ENCODE results near the gene CSNK2B. TPM values are rescaled to one million over a fixed set of nuclear protein-coding genes. Genes with fewer than 3 reads are reported as not detected.
A peak's percentile ranks its signal among the peaks of the same experiment; 100 is the strongest.

Gene CSNK2B
- total and polyA plus RNA-seq, 9 of the 15 experiments (the other 6 are each of a cell fraction or from before 2014, with no cell fraction given) = 120 to 1,126 (median 529) TPM

DNA sequence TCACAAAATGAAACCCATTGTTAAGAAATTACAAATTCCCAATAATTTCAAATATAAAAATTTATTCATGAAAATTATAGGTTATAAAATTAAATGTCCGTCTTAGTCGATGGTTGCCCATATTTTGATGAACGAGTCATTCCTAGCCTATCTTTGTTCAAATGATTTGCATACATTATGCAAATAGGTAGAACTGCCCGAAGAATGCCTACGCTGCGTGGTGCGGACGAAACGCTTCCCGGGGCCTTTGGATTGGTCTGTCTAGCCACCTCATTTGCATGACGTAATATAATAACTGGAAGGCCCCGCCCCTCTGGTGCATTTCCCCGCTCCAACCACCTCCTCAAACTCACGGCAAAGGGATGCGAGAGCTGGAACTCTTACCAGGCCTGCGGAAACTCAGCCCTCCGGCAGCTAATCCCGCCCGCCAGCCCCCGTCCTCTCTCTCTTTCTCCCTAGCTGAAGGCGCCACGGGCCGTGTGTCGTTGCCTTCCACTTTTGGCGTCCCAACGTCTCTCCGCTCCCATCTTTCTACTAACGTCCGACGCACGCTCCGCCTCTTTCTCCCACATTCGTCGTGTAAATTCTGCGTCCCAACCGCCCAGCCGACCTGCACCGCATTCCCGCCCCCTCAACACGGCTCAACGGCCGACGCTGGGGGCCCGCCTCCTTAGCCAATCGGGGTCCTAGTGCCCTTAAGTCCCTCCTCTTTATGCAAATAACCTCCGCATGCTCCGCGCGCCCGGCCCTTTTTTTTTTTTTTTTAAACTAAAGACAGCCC is 45.9 kb upstream of the CSNK2B start (continued):
- TF ChIP-seq, protein P1, sequence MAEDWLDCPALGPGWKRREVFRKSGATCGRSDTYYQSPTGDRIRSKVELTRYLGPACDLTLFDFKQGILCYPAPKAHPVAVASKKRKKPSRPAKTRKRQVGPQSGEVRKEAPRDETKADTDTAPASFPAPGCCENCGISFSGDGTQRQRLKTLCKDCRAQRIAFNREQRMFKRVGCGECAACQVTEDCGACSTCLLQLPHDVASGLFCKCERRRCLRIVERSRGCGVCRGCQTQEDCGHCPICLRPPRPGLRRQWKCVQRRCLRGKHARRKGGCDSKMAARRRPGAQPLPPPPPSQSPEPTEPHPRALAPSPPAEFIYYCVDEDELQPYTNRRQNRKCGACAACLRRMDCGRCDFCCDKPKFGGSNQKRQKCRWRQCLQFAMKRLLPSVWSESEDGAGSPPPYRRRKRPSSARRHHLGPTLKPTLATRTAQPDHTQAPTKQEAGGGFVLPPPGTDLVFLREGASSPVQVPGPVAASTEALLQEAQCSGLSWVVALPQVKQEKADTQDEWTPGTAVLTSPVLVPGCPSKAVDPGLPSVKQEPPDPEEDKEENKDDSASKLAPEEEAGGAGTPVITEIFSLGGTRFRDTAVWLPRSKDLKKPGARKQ (CRISPR knock-in tag; IDR thresholded peaks at IDR 0.05) = no peak
- TF ChIP-seq ZNF121 (CRISPR knock-in tag; conservative IDR thresholded peaks at IDR 0.05) (no peak), XRCC4 (IDR thresholded peaks at IDR 0.05; ENCODE audit: extremely low read depth, insufficient read depth, insufficient read length) (no peak), SIRT6 (IDR thresholded peaks at IDR 0.05; ENCODE audit: low read depth, low read length) (no peak), CEBPB (tag; IDR thresholded peaks at IDR 0.05) (peak; percentile 89), ILF3 (IDR thresholded peaks at IDR 0.05; ENCODE audit: borderline replicate concordance) (no peak), DNMT1 (IDR thresholded peaks at IDR 0.05) (no peak), NUFIP1 (IDR thresholded peaks at IDR 0.05; ENCODE audit: partially characterized antibody) (no peak), ZNF311 (CRISPR knock-in tag; IDR thresholded peaks at IDR 0.05) (no peak), PCBP1 (IDR thresholded peaks at IDR 0.05; ENCODE audit: low read depth, low read length, poor library complexity, severe bottlenecking) (no peak)
- TF ChIP-seq, protein P2, sequence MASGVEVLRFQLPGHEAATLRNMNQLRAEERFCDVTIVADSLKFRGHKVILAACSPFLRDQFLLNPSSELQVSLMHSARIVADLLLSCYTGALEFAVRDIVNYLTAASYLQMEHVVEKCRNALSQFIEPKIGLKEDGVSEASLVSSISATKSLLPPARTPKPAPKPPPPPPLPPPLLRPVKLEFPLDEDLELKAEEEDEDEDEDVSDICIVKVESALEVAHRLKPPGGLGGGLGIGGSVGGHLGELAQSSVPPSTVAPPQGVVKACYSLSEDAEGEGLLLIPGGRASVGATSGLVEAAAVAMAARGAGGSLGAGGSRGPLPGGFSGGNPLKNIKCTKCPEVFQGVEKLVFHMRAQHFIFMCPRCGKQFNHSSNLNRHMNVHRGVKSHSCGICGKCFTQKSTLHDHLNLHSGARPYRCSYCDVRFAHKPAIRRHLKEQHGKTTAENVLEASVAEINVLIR (CRISPR knock-in tag; IDR thresholded peaks at IDR 0.05) = peak; percentile 84
- TF ChIP-seq, protein P3, sequence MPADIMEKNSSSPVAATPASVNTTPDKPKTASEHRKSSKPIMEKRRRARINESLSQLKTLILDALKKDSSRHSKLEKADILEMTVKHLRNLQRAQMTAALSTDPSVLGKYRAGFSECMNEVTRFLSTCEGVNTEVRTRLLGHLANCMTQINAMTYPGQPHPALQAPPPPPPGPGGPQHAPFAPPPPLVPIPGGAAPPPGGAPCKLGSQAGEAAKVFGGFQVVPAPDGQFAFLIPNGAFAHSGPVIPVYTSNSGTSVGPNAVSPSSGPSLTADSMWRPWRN (IDR thresholded peaks at IDR 0.05; ENCODE audit: low read depth) = 0 out of 2 replicates have a peak, but pooled peaks have one; percentile 22
- TF ChIP-seq, protein P4, sequence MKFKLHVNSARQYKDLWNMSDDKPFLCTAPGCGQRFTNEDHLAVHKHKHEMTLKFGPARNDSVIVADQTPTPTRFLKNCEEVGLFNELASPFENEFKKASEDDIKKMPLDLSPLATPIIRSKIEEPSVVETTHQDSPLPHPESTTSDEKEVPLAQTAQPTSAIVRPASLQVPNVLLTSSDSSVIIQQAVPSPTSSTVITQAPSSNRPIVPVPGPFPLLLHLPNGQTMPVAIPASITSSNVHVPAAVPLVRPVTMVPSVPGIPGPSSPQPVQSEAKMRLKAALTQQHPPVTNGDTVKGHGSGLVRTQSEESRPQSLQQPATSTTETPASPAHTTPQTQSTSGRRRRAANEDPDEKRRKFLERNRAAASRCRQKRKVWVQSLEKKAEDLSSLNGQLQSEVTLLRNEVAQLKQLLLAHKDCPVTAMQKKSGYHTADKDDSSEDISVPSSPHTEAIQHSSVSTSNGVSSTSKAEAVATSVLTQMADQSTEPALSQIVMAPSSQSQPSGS (CRISPR knock-in tag; IDR thresholded peaks at IDR 0.05) = peak; percentile 67; the same call in 1 of the 2 replicates
- TF ChIP-seq, protein P5, sequence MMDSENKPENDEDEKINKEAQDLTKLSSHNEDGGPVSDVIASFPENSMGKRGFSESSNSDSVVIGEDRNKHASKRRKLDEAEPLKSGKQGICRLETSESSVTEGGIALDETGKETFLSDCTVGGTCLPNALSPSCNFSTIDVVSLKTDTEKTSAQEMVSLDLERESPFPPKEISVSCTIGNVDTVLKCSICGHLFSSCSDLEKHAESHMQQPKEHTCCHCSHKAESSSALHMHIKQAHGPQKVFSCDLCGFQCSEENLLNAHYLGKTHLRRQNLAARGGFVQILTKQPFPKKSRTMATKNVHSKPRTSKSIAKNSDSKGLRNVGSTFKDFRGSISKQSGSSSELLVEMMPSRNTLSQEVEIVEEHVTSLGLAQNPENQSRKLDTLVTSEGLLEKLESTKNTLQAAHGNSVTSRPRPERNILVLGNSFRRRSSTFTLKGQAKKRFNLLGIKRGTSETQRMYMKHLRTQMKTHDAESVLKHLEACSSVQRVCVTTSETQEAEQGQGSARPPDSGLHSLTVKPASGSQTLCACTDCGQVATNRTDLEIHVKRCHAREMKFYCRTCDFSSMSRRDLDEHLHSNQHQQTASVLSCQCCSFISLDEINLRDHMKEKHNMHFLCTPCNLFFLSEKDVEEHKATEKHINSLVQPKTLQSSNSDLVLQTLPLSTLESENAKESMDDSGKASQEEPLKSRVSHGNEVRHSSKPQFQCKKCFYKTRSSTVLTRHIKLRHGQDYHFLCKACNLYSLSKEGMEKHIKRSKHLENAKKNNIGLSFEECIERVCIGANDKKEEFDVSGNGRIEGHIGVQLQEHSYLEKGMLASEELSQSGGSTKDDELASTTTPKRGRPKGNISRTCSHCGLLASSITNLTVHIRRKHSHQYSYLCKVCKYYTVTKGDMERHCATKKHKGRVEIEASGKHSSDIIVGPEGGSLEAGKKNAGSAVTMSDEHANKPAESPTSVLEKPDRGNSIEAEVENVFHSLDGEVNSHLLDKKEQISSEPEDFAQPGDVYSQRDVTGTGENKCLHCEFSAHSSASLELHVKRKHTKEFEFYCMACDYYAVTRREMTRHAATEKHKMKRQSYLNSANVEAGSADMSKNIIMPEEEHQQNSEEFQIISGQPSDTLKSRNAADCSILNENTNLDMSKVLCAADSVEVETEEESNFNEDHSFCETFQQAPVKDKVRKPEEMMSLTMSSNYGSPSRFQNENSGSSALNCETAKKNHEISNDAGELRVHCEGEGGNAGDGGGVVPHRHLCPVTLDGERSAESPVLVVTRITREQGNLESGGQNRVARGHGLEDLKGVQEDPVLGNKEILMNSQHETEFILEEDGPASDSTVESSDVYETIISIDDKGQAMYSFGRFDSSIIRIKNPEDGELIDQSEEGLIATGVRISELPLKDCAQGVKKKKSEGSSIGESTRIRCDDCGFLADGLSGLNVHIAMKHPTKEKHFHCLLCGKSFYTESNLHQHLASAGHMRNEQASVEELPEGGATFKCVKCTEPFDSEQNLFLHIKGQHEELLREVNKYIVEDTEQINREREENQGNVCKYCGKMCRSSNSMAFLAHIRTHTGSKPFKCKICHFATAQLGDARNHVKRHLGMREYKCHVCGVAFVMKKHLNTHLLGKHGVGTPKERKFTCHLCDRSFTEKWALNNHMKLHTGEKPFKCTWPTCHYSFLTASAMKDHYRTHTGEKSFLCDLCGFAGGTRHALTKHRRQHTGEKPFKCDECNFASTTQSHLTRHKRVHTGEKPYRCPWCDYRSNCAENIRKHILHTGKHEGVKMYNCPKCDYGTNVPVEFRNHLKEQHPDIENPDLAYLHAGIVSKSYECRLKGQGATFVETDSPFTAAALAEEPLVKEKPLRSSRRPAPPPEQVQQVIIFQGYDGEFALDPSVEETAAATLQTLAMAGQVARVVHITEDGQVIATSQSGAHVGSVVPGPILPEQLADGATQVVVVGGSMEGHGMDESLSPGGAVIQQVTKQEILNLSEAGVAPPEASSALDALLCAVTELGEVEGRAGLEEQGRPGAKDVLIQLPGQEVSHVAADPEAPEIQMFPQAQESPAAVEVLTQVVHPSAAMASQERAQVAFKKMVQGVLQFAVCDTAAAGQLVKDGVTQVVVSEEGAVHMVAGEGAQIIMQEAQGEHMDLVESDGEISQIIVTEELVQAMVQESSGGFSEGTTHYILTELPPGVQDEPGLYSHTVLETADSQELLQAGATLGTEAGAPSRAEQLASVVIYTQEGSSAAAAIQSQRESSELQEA (IDR thresholded peaks at IDR 0.05; ENCODE audit: low read depth) = no peak
